Activated CD4-positive, CD25-positive, alpha-beta regulatory T cell treated with anti-CD3 and anti-CD28 coated beads, Interleukin-2, amount 50 U/mL, for 16 hours (primary cell): Measurements from ENCODE around the gene DHRS7B.
"Not testable (repeated sequence)": the region's sequence is repeated elsewhere in the genome, so short reads cannot be mapped to it uniquely, and the experiment has no call there.

Source experiments
- DNase-seq: peaks from one replicate; pipeline ENCODE4 v3.0.0-alpha.2; 2020; ENCODE audit warnings: low read depth, low spot score

DHRS7B gene

GRCh38 chr17:21209511-21210175 lies 82.9 kb downstream of the DHRS7B start:
- DNase-seq = no peak

DNA sequence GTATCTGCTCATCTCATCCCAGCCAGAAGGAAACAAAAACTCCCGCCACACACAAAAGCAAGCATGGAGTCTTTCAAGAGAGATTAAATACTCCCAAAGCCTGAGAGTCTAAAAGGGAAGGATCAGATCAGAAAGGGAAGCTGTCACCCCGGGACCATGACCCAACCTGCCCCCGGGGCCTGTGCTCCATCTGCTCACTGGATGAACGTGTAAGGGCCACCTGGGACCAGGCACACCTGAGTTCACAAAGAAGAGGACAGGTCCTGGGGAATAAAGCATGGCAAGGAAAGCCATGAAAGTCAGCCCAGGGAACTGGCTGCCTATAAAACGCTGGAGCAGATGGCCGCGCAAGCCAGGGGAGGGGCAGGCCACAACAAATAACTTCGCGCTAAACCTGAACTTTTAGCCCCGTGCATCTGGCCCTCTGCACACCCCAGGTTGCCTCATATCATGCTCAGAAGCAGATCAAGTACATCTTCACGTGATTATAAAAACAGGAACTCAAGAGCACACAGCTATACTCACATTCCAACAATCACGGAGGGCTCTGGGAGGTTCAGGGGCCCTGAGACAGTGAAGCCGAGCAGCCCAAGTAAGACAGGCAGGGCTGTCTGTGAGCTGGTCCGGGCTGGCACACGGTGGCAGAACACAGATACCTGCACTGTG lies 83.8 kb downstream of the DHRS7B start:
- DNase-seq = no peak

- DNase-seq = no peak
Measured at GRCh38 chr17:21211825-21212479, 85.2 kb downstream of the DHRS7B start.

GRCh38 chr17:21212826-21213637 lies 86.3 kb downstream of the DHRS7B start:
- DNase-seq = no peak

GRCh38 chr17:21213638-21214014 lies 86.9 kb downstream of the DHRS7B start:
- DNase-seq = no peak

GRCh38 chr17:21214015-21214776 lies 87.4 kb downstream of the DHRS7B start, which contains the start of gene TMEM11:
TSS of gene TMEM11 (minus strand) at chr17:21214161. CDS start at chr17:21214152, 9 bp downstream.
- peak; percentile 92 for DNase-seq

- no peak for DNase-seq
Measured at GRCh38 chr17:21214777-21215541, 88.2 kb downstream of the DHRS7B start.

GRCh38 chr17:21215935-21216334 lies 89.2 kb downstream of the DHRS7B start:
- no peak for DNase-seq

GRCh38 chr17:21217346-21217745 lies 90.6 kb downstream of the DHRS7B start:
- DNase-seq = no peak

DNA sequence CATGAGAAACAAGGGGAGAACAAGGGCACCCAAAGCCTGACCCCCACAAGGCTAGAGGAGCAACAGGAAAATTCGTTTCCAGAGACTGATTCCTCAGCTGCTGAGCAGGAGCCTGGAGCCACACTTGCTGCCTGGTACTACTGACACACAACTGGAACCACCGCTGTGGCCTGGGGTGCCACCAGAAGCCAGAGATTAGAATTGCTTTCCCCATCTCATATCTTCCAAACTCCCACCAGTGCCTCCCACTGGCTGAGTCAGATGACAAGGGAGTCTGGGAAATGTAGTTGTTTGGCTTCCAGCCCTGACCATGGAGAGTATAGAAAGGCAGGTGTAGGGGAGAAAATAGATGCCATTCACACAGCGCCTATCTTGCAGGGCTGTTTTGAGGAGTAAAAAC lies 91.3 kb downstream of the DHRS7B start:
- DNase-seq = no peak

GRCh38 chr17:21218831-21219380 lies 92.1 kb downstream of the DHRS7B start:
- DNase-seq = no peak

GRCh38 chr17:21223086-21223485 lies 96.3 kb downstream of the DHRS7B start:
- no peak for DNase-seq

DNA sequence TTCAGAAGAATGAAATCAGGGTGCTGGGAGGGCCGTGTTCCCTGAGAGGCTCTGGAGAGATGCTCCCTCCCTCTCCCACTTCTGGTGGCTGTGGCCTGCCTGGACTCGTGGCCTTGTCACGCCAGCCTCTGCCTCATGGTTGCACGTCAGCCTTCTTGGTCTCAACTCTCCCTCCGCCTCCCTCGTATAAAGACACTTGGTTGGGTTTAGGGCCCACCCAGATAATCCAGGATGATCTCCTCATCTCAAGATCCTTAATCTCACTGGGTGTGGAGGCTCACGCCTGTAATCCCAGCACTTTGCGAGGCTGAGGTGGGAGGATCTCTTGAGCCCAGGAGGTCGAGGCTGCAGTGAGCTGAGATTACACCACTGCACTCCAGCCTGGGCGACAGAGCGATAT lies 100.5 kb downstream of the DHRS7B start:
- DNase-seq = not testable (repeated sequence)

DNA sequence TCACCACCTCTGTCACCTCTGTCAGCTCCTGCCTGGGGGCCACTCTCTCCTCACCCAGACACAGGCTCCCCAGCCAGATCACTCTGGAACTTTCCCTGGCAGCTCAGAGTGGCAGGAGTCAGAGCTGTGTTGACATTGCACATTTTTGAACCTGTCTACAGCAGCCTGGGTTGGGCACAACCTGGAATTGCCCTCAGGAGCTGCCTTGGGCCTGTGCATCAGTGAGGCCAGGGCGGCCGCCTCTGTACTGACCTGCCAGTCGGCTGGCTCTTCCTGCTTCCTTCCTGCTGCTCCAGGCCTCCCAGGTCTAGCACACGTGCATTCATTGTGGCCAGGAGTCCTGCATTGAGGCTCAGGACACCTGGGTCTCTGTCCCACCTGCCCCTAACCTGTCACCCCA lies 101.3 kb downstream of the DHRS7B start:
- no peak for DNase-seq

DNA sequence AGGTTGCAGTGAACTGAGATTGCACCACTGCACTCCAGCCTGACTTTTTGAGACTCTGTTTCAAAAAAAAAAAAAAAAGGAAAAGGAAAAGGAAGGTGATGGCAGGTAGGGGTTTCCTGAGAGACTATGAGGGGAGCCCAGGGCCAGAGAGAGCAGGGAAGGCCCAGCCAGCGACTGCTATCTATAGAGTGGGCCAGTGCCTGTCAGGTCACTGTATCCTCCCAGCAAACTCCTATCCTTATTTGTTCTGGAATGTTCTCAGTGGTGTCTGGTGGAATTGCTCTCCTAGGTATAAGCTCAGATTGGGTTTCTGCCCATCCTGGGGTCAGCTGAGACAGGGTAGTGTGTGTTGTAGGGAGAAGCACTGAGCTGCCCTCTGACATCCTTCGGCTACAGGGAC lies 102.1 kb downstream of the DHRS7B start:
- no peak for DNase-seq

DNA sequence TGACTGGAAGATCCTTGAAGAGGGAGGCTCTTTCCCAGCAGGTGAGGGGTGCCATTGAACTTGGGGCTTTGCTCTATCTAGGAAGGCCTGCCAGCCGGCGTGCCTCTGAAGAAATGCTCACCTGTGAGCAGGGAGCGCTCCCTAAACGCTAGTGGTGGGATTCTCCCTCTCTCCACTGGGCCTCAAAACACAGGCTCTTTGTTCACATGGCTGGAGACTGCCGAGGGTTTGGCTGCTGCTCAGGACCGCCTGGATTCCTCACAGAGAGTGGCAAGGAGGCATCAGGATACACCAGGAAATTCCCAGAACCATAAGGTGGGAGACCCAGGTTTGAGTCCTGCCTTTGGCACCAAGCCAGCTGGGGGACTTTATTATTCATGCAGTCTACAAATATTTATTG lies 104.8 kb downstream of the DHRS7B start:
- no peak for DNase-seq

GRCh38 chr17:21232033-21232749 lies 105.4 kb downstream of the DHRS7B start:
- DNase-seq = no peak

- no peak for DNase-seq
Measured at GRCh38 chr17:21233581-21234347, 107.0 kb downstream of the DHRS7B start.

DNA sequence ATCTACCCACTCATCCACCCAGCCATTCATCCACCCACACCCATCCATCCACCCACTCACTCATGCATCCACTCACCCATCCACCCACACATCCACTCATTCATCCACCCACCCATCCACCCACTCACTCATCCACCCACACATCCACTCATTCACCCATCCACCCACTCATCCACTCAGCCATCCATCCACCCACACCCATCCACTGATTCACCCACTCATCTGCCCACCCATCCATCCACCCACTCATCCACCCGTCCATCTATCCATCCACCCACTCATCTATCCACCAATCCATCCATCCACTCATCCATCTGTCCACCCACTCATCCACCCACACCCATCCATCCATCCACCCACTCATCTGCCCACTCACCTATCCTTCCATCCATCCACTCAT lies 109.2 kb downstream of the DHRS7B start:
- DNase-seq = no peak
